Hepatocyte (in vitro differentiated cells): ENCODE results near the gene SELENOF.

Experiments used
- CTCF ChIP-seq: fragments of 200-600 bp; sonication (generic); IDR thresholded peaks from 2 replicates; pipeline ENCODE4 v1.5.1; 2016; ENCODE audit warnings: antibody characterized with exemption, mild to moderate bottlenecking; ENCODE audit not compliant: poor library complexity
- EZH2 ChIP-seq: fragments of 200-600 bp; sonication (generic); IDR thresholded peaks from 2 replicates; pipeline ENCODE4 v1.6.1; 2016; ENCODE audit warnings: antibody characterized with exemption, mild to moderate bottlenecking, borderline replicate concordance
- EZH2phosphoT487 ChIP-seq: fragments of 200-600 bp; sonication (generic); IDR thresholded peaks from one replicate; pipeline ENCODE4 v1.6.1; 2018; ENCODE audit warnings: antibody characterized with exemption, mild to moderate bottlenecking, low read depth, moderate library complexity; ENCODE audit not compliant: unreplicated experiment, severe bottlenecking

DNA sequence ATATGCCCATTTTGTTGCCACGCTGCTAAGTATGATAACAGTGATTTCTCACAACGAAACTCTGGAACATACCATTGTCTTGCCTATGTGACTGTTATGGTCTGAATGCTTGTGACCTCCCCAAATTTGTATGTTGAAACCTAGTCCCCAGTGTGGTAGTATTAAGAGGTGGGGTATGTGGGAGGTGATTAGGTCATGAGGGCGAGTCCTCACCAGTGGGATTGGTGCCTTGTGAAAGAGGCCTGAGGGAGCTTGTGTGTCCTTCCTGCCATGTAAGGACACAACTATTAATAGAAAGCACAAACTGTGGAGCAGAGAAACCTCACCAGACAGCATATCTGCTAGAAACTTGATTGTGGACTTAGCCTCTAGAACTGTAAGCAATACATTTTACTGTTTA lies 84.6 kb downstream of the SELENOF start:
- TF ChIP-seq CTCF = no peak
- no peak for TF ChIP-seq EZH2
- TF ChIP-seq EZH2phosphoT487 = no peak
